IMR-90 (cell line): ENCODE results near the gene SCN11A. TPM values are rescaled to one million over a fixed set of nuclear protein-coding genes. Genes with fewer than 3 reads are reported as not detected.
A peak's percentile ranks its signal among the peaks of the same experiment; 100 is the strongest.

ENCODE experiments used
- ATAC-seq: fragments of 200-7000 bp; cut with Tn5 transposase; 2 replicates; pipeline ENCODE4 v1.9.1; 2020; ENCODE audit warnings: low read depth, mild to moderate bottlenecking, moderate library complexity
- BruUV-seq: library from RNA; stranded (reverse); fragments of 400-500 nt; replicated peaks from 2 replicates; lab custom pipeline; 2021; lab: Mats Ljungman, UMichigan
- CTCF ChIA-PET: fragments of 300-600 bp; formaldehyde crosslinking; extraction: SDS; loops from one replicate; lab custom pipeline; 2021; ENCODE audit warnings: antibody characterized with exemption; lab: Yijun Ruan, JAX
- POLR2A ChIA-PET: fragments of 300-600 bp; sonication (Branson Sonifier 250); formaldehyde crosslinking; loops from one replicate; lab custom pipeline; 2022; ENCODE audit warnings: antibody characterized with exemption; ENCODE audit not compliant: unreplicated experiment; lab: Charles Lee
- DNase-seq: peaks from one replicate; pipeline ENCODE4 v3.0.0; 2013
- H2AFZ ChIP-seq: replicated peaks from 2 replicates; pipeline ENCODE3; 2013; ENCODE audit warnings: low read length, mild to moderate bottlenecking; ENCODE audit not compliant: poor library complexity
- H2AK5ac ChIP-seq: 2 replicates; pipeline ENCODE4 v1.6.1; 2013; ENCODE audit warnings: low read depth, low read length, inconsistent platforms
- H2AK9ac ChIP-seq: replicated peaks from 2 replicates; pipeline ENCODE3; 2013; ENCODE audit warnings: mild to moderate bottlenecking, low read depth, low read length, moderate library complexity; ENCODE audit not compliant: poor library complexity
- H2BK120ac ChIP-seq: 2 replicates; pipeline ENCODE4 v1.6.1; 2013; ENCODE audit warnings: low read depth, low read length, inconsistent platforms
- H2BK15ac ChIP-seq: 3 replicates; pipeline ENCODE4 v1.6.1; 2013; ENCODE audit warnings: low read depth, low read length, inconsistent platforms
- H2BK20ac ChIP-seq: 2 replicates; pipeline ENCODE4 v1.6.1; 2013; ENCODE audit warnings: low read depth, mild to moderate bottlenecking, inconsistent platforms, low read length, moderate library complexity
- H2BK5ac ChIP-seq: 2 replicates; pipeline ENCODE4 v1.6.1; 2013; ENCODE audit warnings: mild to moderate bottlenecking, low read depth, low read length, inconsistent platforms; ENCODE audit not compliant: poor library complexity, severe bottlenecking
- H3K14ac ChIP-seq: replicated peaks from 2 replicates; pipeline ENCODE4 v1.6.1; 2013; ENCODE audit warnings: low read depth, low read length, inconsistent platforms
- H3K18ac ChIP-seq: 2 replicates; pipeline ENCODE4 v1.6.1; 2013; ENCODE audit warnings: low read depth, low read length, control low read depth
- H3K23ac ChIP-seq: 2 replicates; pipeline ENCODE4 v1.6.1; 2013; ENCODE audit warnings: low read depth, low read length, inconsistent platforms
- H3K27ac ChIP-seq: 2 replicates; pipeline ENCODE4 v1.5.1; 2013; ENCODE audit warnings: mild to moderate bottlenecking, control low read depth, low read length; ENCODE audit not compliant: insufficient read depth
- H3K27me3 ChIP-seq: 2 replicates; pipeline ENCODE4 v1.6.1; 2013; ENCODE audit warnings: low read length; ENCODE audit not compliant: control insufficient read depth, insufficient read depth
- H3K36me3 ChIP-seq: 2 replicates; pipeline ENCODE4 v1.6.1; 2013; ENCODE audit warnings: low read length, mixed read lengths; ENCODE audit not compliant: control insufficient read depth, insufficient read depth
- H3K4ac ChIP-seq: 2 replicates; pipeline ENCODE4 v1.6.1; 2013; ENCODE audit warnings: low read depth, low read length, inconsistent platforms
- H3K4me1 ChIP-seq: 2 replicates; pipeline ENCODE4 v1.6.1; 2013; ENCODE audit warnings: low read length, mixed read lengths; ENCODE audit not compliant: control insufficient read depth, insufficient read depth
- H3K4me2 ChIP-seq: 2 replicates; pipeline ENCODE4 v1.6.1; 2013; ENCODE audit warnings: low read depth, mild to moderate bottlenecking, control low read depth, low read length, moderate library complexity
- H3K4me3 ChIP-seq: 2 replicates; pipeline ENCODE4 v1.5.1; 2013; ENCODE audit warnings: low read depth, mild to moderate bottlenecking, control low read depth, low read length, moderate library complexity; ENCODE audit not compliant: insufficient read depth
- H3K56ac ChIP-seq: 2 replicates; pipeline ENCODE4 v1.6.1; 2013; ENCODE audit warnings: low read length, inconsistent platforms; ENCODE audit not compliant: insufficient read depth; ENCODE audit errors: extremely low read depth
- H3K79me1 ChIP-seq, 2 experiments: 2 replicates each; pipeline ENCODE4 v1.6.1; 2013; ENCODE audit warnings: low read length in 2 of 2, inconsistent platforms in 1 of 2, low read depth in 1 of 2
- H3K9ac ChIP-seq: 2 replicates; pipeline ENCODE4 v1.6.1; 2013; ENCODE audit warnings: low read depth, low read length, control low read depth
- H3K9me1 ChIP-seq: 2 replicates; pipeline ENCODE4 v1.6.1; 2013; ENCODE audit warnings: low read length, inconsistent platforms; ENCODE audit not compliant: insufficient read depth
- H3K9me3 ChIP-seq: 2 replicates; pipeline ENCODE4 v1.6.1; 2013; ENCODE audit warnings: low read length; ENCODE audit not compliant: control insufficient read depth, insufficient read depth
- H4K20me1 ChIP-seq: 2 replicates; pipeline ENCODE4 v1.6.1; 2013; ENCODE audit warnings: low read length, inconsistent platforms; ENCODE audit not compliant: insufficient read depth
- H4K5ac ChIP-seq: 2 replicates; pipeline ENCODE4 v1.6.1; 2013; ENCODE audit warnings: mild to moderate bottlenecking, low read depth, low read length, control low read depth
- H4K8ac ChIP-seq, 2 experiments: 2 replicates each; pipeline ENCODE4 v1.6.1; 2013; ENCODE audit warnings: low read depth in 2 of 2, low read length in 2 of 2, control low read depth in 1 of 2, inconsistent platforms in 1 of 2
- H4K91ac ChIP-seq: 2 replicates; pipeline ENCODE4 v1.6.1; 2013; ENCODE audit warnings: low read depth, low read length, inconsistent platforms; ENCODE audit not compliant: insufficient read depth
- CTCF ChIP-seq: conservative IDR thresholded peaks from 2 replicates; pipeline ENCODE4 v1.5.1; 2012; ENCODE audit warnings: mild to moderate bottlenecking, low read depth, low read length, improper control_type of control experiment
- ELK1 ChIP-seq: fragments of 150-350 bp; IDR thresholded peaks from 2 replicates; pipeline ENCODE4 v1.6.1; 2016; ENCODE audit warnings: low read depth, mild to moderate bottlenecking, low read length, moderate library complexity, borderline replicate concordance
- MAZ ChIP-seq: IDR thresholded peaks from 2 replicates; pipeline ENCODE4 v1.6.1; 2012; ENCODE audit warnings: low read depth, mild to moderate bottlenecking, low read length, improper control_type of control experiment, moderate library complexity, borderline replicate concordance
- NFE2L2 ChIP-seq: fragments of 150-350 bp; IDR thresholded peaks from 2 replicates; pipeline ENCODE4 v1.6.1; 2016; ENCODE audit warnings: low read depth, mild to moderate bottlenecking, low read length
- POLR2A ChIP-seq: IDR thresholded peaks from 2 replicates; pipeline ENCODE4 v1.6.1; 2012; ENCODE audit warnings: mild to moderate bottlenecking, low read depth, low read length
- RFX5 ChIP-seq: IDR thresholded peaks from 2 replicates; pipeline ENCODE4 v1.8.0; 2012; ENCODE audit warnings: low read depth, mild to moderate bottlenecking, low read length, moderate library complexity
- USF2 ChIP-seq: fragments of 150-350 bp; IDR thresholded peaks from 2 replicates; pipeline ENCODE4 v1.6.1; 2017; ENCODE audit warnings: mild to moderate bottlenecking, antibody characterized with exemption, low read length, low read depth
- WGBS, 2 experiments: methylation state at CpG; one replicate each; pipeline versions ENCODE4 v1.1.5 to v1.1.7; 2013; ENCODE audit warnings: missing lambda C conversion rate in 2 of 2; ENCODE audit not compliant: insufficient read length in 1 of 2; ENCODE audit errors: extremely low coverage in 2 of 2; 5-methylcytosine and 5-hydroxymethylcytosine counted together
- dilution Hi-C: fragments of 300-500 bp; cut with HindIII; formaldehyde crosslinking; loops from one replicate; pipeline ENCODE4 v1.14.3; 2018; ENCODE audit warnings: low sequenced_read_pairs; ENCODE audit not compliant: unreplicated experiment
- in situ Hi-C: fragments of 300-500 bp; cut with MboI; formaldehyde crosslinking; loops from 3 replicates; pipeline ENCODE4 v1.14.3; 2019; ENCODE audit warnings: low sequenced_read_pairs, inconsistent platforms, mixed read lengths
- intact Hi-C: fragments of 100-400 bp; cut with micrococcal nuclease; formaldehyde crosslinking; loops from 2 replicates; pipeline ENCODE4 v1.10.0; 2022
- polyA plus RNA-seq, 3 experiments: library from polyadenylated mRNA; depleted of rRNA; stranded (reverse); fragments of >200 nt; gene quantifications; 2 replicates each; pipeline ENCODE4 v1.2.3, GENCODE V29; 2012; ENCODE audit warnings: low replicate concordance in 1 of 3
- total RNA-seq: library from RNA; depleted of rRNA; stranded (reverse); fragments of >200 nt; gene quantifications from 2 replicates; pipeline ENCODE4 v1.2.3, GENCODE V29; 2012

Gene SCN11A
- total and polyA plus RNA-seq, 2 of the 4 experiments (the other 2 are of a cell fraction): under 0.01 to 0.02 TPM

GRCh38 chr3:39088456-39088855 lies 36.7 kb upstream of the SCN11A start:
- dilution Hi-C loops: no loop called here
- H2BK120ac ChIP-seq: no peak overlapping the region
- WGBS, 2 experiments: no CpG with 5 or more reads among the region's 3 CpGs
- H2BK15ac ChIP-seq: no peak overlapping the region
- H3K36me3 ChIP-seq: peaks cover 34% of the 10 kb centered on the region
- H3K14ac ChIP-seq: no peak overlapping the region
- H2BK20ac ChIP-seq: no peak overlapping the region
- H3K79me1 ChIP-seq: no peaks in the 10 kb centered on the region
- no peak overlapping the region for H2AK5ac ChIP-seq
- H3K9ac ChIP-seq: no peak overlapping the region
- no peak overlapping the region for H4K8ac ChIP-seq
- no peaks in the 10 kb centered on the region for H3K27me3 ChIP-seq
- BruUV-seq: no TSS peak
- peak; percentile 56 for ATAC-seq
- in situ Hi-C loops: no loop called here
- H3K9me1 ChIP-seq: no peaks in the 10 kb centered on the region
- POLR2A ChIA-PET: no interaction called here
- H3K56ac ChIP-seq: no peak overlapping the region
- no peak for TF ChIP-seq NFE2L2
- no peak for TF ChIP-seq CTCF
- TF ChIP-seq RFX5: no peak
- TF ChIP-seq MAZ: no peak
- TF ChIP-seq USF2: no peak
- TF ChIP-seq ELK1: no peak
- no peak for TF ChIP-seq POLR2A
- no peak overlapping the region for H4K91ac ChIP-seq
- no peak overlapping the region for H3K4me3 ChIP-seq
- H3K23ac ChIP-seq: no peak overlapping the region
- no peak overlapping the region for H3K18ac ChIP-seq
- H2BK5ac ChIP-seq: no peak overlapping the region
- no peaks in the 10 kb centered on the region for H4K20me1 ChIP-seq
- H2AFZ ChIP-seq: no peak overlapping the region
- H3K4me1 ChIP-seq: no peaks in the 10 kb centered on the region
- no peak overlapping the region for H3K27ac ChIP-seq
- H4K5ac ChIP-seq: no peak overlapping the region
- CTCF ChIA-PET: interaction anchor here (1.2 to 1.5 kb wide), 2 partner anchors 23 to 203 kb away, joined by 4 to 5 read pairs; no protein-coding TSS in a partner anchor
- no peak overlapping the region for H2AK9ac ChIP-seq
- H3K4me2 ChIP-seq: no peak overlapping the region
- no peak for DNase-seq
- intact Hi-C loops: no loop called here
- H3K9me3 ChIP-seq: no peaks in the 10 kb centered on the region
- H3K4ac ChIP-seq: no peak overlapping the region
